ENCODE measurements around the gene VIPR1.

DNA sequence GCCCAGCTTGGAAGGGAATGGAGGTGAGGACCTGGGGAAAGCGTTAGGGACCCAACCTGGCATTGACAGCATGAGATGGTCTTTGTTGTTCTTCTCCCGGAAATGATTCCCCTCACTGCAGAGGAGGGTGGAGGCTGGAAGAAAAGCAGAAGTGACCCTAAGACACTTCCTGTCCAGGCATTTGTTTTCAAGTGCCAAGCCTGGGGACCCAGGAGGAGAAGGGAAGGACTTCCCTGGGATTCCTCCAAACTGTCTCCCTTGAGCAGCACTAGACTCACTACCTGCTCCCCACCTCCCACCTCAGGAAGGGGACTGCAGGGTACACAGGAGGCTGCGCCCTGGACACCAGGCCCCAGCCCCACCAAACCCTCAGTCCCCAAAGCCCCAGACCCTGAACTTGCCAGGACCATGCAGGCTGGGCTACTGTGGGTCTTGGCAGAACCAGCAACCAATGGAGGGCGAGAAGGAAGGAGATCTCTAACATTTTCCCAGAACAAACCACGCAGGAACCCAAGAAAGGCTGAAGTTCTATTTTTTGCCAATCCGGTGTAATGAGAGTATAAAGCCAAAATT is 9.8 kb upstream of the VIPR1 start:
- no peak for TF ChIP-seq POLR2A (IDR thresholded peaks at IDR 0.05)
- TF ChIP-seq, protein P1, sequence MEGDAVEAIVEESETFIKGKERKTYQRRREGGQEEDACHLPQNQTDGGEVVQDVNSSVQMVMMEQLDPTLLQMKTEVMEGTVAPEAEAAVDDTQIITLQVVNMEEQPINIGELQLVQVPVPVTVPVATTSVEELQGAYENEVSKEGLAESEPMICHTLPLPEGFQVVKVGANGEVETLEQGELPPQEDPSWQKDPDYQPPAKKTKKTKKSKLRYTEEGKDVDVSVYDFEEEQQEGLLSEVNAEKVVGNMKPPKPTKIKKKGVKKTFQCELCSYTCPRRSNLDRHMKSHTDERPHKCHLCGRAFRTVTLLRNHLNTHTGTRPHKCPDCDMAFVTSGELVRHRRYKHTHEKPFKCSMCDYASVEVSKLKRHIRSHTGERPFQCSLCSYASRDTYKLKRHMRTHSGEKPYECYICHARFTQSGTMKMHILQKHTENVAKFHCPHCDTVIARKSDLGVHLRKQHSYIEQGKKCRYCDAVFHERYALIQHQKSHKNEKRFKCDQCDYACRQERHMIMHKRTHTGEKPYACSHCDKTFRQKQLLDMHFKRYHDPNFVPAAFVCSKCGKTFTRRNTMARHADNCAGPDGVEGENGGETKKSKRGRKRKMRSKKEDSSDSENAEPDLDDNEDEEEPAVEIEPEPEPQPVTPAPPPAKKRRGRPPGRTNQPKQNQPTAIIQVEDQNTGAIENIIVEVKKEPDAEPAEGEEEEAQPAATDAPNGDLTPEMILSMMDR (IDR thresholded peaks at IDR 0.05), result no peak

All from thyroid gland (tissue), 4 donors.